ENCODE measurements around the gene TMEM115. TPM values are rescaled to one million over a fixed set of nuclear protein-coding genes. Genes with fewer than 3 reads are reported as not detected.

The TMEM115 gene
- total RNA-seq, 4 donors from 2014 or later, result 14.0 to 75.5 (median 66.2) TPM

GRCh38 chr3:50354186-50354764 is 5.0 kb downstream of the TMEM115 start:
- no peaks in the 10 kb centered on the region for H3K27me3 ChIP-seq
- no peak for TF ChIP-seq CTCF (IDR thresholded peaks at IDR 0.05)
- no peak for TF ChIP-seq POLR2A (IDR thresholded peaks at IDR 0.05)
- H3K4me3 ChIP-seq, result no peak overlapping the region
- no peak overlapping the region for H3K27ac ChIP-seq
- H3K9me3 ChIP-seq, result no peaks in the 10 kb centered on the region
- no peak for DNase-seq
- H3K36me3 ChIP-seq, result peaks cover 0 to 34% (median 0%) of the 10 kb centered on the region in 3 donors
- H3K4me1 ChIP-seq, result peaks cover 3 to 59% (median 40%) of the 10 kb centered on the region in 4 donors

- no peak for DNase-seq
- no peaks in the 10 kb centered on the region for H3K9me3 ChIP-seq
- peaks cover 0 to 41% (median 0%) of the 10 kb centered on the region in 3 donors for H3K36me3 ChIP-seq
- no peaks in the 10 kb centered on the region for H3K27me3 ChIP-seq
- no peak overlapping the region for H3K4me3 ChIP-seq
- peaks cover 3 to 61% (median 36%) of the 10 kb centered on the region in 4 donors for H3K4me1 ChIP-seq
- H3K27ac ChIP-seq, result no peak overlapping the region
- TF ChIP-seq POLR2A (IDR thresholded peaks at IDR 0.05) (no peak), CTCF (IDR thresholded peaks at IDR 0.05) (no peak)
Measured at GRCh38 chr3:50353245-50354004, 5.9 kb downstream of the TMEM115 start.

- TF ChIP-seq POLR2A (IDR thresholded peaks at IDR 0.05) (no peak), CTCF (IDR thresholded peaks at IDR 0.05) (peak in 3 of 6 experiments; percentile 25 to 36 (median 25))
- Histone ChIP-seq H3K9me3 (no peaks in the 10 kb centered on the region), H3K27me3 (no peaks in the 10 kb centered on the region), H3K4me3 (no peak overlapping the region), H3K36me3 (peaks cover 0 to 47% (median 0%) of the 10 kb centered on the region in 3 donors), H3K27ac (no peak overlapping the region), H3K4me1 (peaks cover 3 to 54% (median 30%) of the 10 kb centered on the region in 4 donors)
- no peak for DNase-seq
Measured at GRCh38 chr3:50352781-50353180, 6.5 kb downstream of the TMEM115 start.

GRCh38 chr3:50351323-50351697 is 8.0 kb downstream of the TMEM115 start:
- Histone ChIP-seq H3K36me3 (peaks cover 0 to 50% (median 0%) of the 10 kb centered on the region in 3 donors), H3K27ac (peak overlapping the region; percentile 91 to 95 (median 92)), H3K4me3 (peak overlapping the region; percentile 71 to 74 (median 72)), H3K9me3 (no peaks in the 10 kb centered on the region), H3K27me3 (no peaks in the 10 kb centered on the region), H3K4me1 (peaks cover 3 to 41% (median 18%) of the 10 kb centered on the region in 4 donors)
- DNase-seq, result no peak
- TF ChIP-seq POLR2A (IDR thresholded peaks at IDR 0.05), result no peak

GRCh38 chr3:50350527-50351322 is 8.6 kb downstream of the TMEM115 start, which contains the start of the genes CYB561D2 and NPRL2:
Gene CYB561D2, plus strand, starts transcription at chr3:50350862. Its CDS starts 572 bp downstream, at chr3:50351434.
Gene NPRL2, minus strand, starts transcription at chr3:50350775. Its CDS starts 123 bp downstream, at chr3:50350652.
- Histone ChIP-seq H3K27ac (peak within 1 kb of the TSS; percentile 91 to 95 (median 92)), H3K27me3 (no peaks in the 10 kb centered on the region), H3K4me3 (peak within 1 kb of the TSS; percentile 71 to 74 (median 72)), H3K36me3 (peaks cover 0 to 44% (median 0%) of the 10 kb centered on the region in 3 donors), H3K4me1 (peaks cover 3 to 41% (median 17%) of the 10 kb centered on the region in 4 donors), H3K9me3 (no peaks in the 10 kb centered on the region)
- peak in 1 of 6 experiments; percentile 13 for TF ChIP-seq CTCF (IDR thresholded peaks at IDR 0.05)
- TF ChIP-seq POLR2A (IDR thresholded peaks at IDR 0.05), result peak; percentile 91 to 94
- peak; percentile 96 to 99 (median 99) for DNase-seq
